Esophagus muscularis mucosa (tissue), 3 donors: Measurements from ENCODE around the gene RPS6KA5.

Experiments
- CTCF ChIP-seq, 3 experiments: fragments of 200-600 bp in 2 of 3; fragments of 450-650 bp in 1 of 3; sonication (generic) in 2 of 3; IDR thresholded peaks; one replicate each; pipeline ENCODE4 v1.5.1; 2017 to 2019; ENCODE audit warnings: antibody characterized with exemption in 3 of 3, mild to moderate bottlenecking in 2 of 3, moderate library complexity in 1 of 3
- EP300 ChIP-seq: sonication (generic); formaldehyde crosslinking; IDR thresholded peaks from one replicate; pipeline ENCODE4 v1.6.1; 2017; ENCODE audit warnings: antibody characterized with exemption

GRCh38 chr14:90942511-90942910 is 117.9 kb downstream of the RPS6KA5 start:
- TF ChIP-seq CTCF (IDR thresholded peaks at IDR 0.05) (no peak), EP300 (no peak)
